Body of pancreas (tissue), 4 donors: ENCODE results near the gene ADD1.
"Not testable (repeated sequence)": the region's sequence is repeated elsewhere in the genome, so short reads cannot be mapped to it uniquely, and the experiment has no call there.

ENCODE experiments used
- CTCF ChIP-seq, 7 experiments: fragments of 450-650 bp in 4 of 7; fragments of 200-600 bp in 3 of 7; sonication (generic) in 3 of 7; IDR thresholded peaks; one replicate each; pipeline ENCODE4 v1.5.1; 2016 to 2019; ENCODE audit warnings: antibody characterized with exemption in 7 of 7
- POLR2A ChIP-seq, 3 donors: fragments of 450-650 bp; IDR thresholded peaks; one replicate each; pipeline ENCODE4 v1.6.1; 2016; ENCODE audit warnings: antibody characterized with exemption in 3 of 3, mild to moderate bottlenecking in 2 of 3

GRCh38 chr4:2922453-2923101 is 78.9 kb downstream of the ADD1 start:
- not testable (repeated sequence) for TF ChIP-seq POLR2A, CTCF (IDR thresholded peaks at IDR 0.05)
